Lung (tissue), 12 donors: ENCODE results near the gene TUBB4B. TPM values are rescaled to one million over a fixed set of nuclear protein-coding genes. Genes with fewer than 3 reads are reported as not detected.

Source experiments
- ATAC-seq: fragments of 200-7000 bp; cut with Tn5 transposase; one replicate; pipeline ENCODE4 v1.9.1; 2020; ENCODE audit warnings: moderate number of reproducible peaks; ENCODE audit not compliant: insufficient read depth, low FRiP score
- DNase-seq, 3 donors: peaks; one replicate each; pipeline ENCODE4 v3.0.0-alpha.2; 2013 to 2017
- H3K27ac ChIP-seq, 2 donors: one replicate each; pipeline ENCODE4 v1.5.1; 2013; ENCODE audit warnings: mild to moderate bottlenecking in 2 of 2, moderate library complexity in 2 of 2, control low read depth in 1 of 2, inconsistent platforms in 1 of 2, low read depth in 1 of 2, low read length in 1 of 2
- H3K27me3 ChIP-seq, 3 donors: one replicate each; pipeline ENCODE4 v1.5.1; 2013; ENCODE audit warnings: low read length in 2 of 3; ENCODE audit not compliant: control insufficient read depth in 3 of 3, insufficient read depth in 3 of 3
- H3K36me3 ChIP-seq, 4 donors: one replicate each; pipeline ENCODE4 v1.5.1; 2013; ENCODE audit warnings: low read length in 4 of 4, mild to moderate bottlenecking in 1 of 4, moderate library complexity in 1 of 4; ENCODE audit not compliant: control insufficient read depth in 4 of 4, insufficient read depth in 4 of 4
- H3K4me1 ChIP-seq, 5 donors: one replicate each; pipeline ENCODE4 v1.5.1; 2013; ENCODE audit warnings: low read length in 5 of 5, mild to moderate bottlenecking in 2 of 5, moderate library complexity in 1 of 5; ENCODE audit not compliant: control insufficient read depth in 5 of 5, insufficient read depth in 5 of 5
- H3K4me3 ChIP-seq: one replicate; pipeline ENCODE4 v1.5.1; 2013; ENCODE audit warnings: mild to moderate bottlenecking, control low read depth, moderate library complexity
- H3K9ac ChIP-seq, 2 donors: one replicate each; pipeline ENCODE4 v1.5.1; 2013; ENCODE audit warnings: low read length in 2 of 2, control low read depth in 1 of 2; ENCODE audit not compliant: insufficient read depth in 1 of 2
- H3K9me3 ChIP-seq, 4 donors: one replicate each; pipeline ENCODE4 v1.5.1; 2013; ENCODE audit warnings: low read length in 3 of 4, mild to moderate bottlenecking in 1 of 4, moderate library complexity in 1 of 4; ENCODE audit not compliant: control insufficient read depth in 4 of 4, insufficient read depth in 3 of 4
- CTCF ChIP-seq: IDR thresholded peaks from 2 replicates; pipeline ENCODE4 v1.5.1; 2012; ENCODE audit warnings: mild to moderate bottlenecking; ENCODE audit errors: control extremely low read depth, extremely low read depth
- whole genome bisulfite sequencing, 2 donors: extraction: QIAGEN DNeasy Blood & Tissue Kit; methylation state at CpG; one replicate each; pipeline ENCODE4 v1.1.7; 2013; 5-methylcytosine and 5-hydroxymethylcytosine counted together
- polyA plus RNA-seq, 2 donors: library from polyadenylated mRNA; stranded (reverse); fragments of 200-250 nt; gene quantifications; one replicate each; pipeline ENCODE4 v1.2.1, GENCODE V29; 2013
- total RNA-seq, 2 donors: library from RNA; depleted of rRNA in 1 of 2; stranded (reverse); fragments of >200 nt in 1 of 2; gene quantifications; one replicate each; pipeline ENCODE4 v1.2.1, GENCODE V29; 2014 to 2021
- donor health status: control.
- donor health status: control.
- donor health status: Bipolar disorder and iron deficiency.
- donor health status: healthy.
- donor health status: DM: yes; HTN: yes; CAD: no.

Gene TUBB4B
- total and polyA plus RNA-seq, 4 donors, result 163 to 505 (median 332) TPM

GRCh38 chr9:137206602-137207001 lies 34.5 kb upstream of the TUBB4B start:
- H3K4me3 ChIP-seq, result no peak overlapping the region
- ATAC-seq, result no peak
- H3K9me3 ChIP-seq, result peaks cover 0 to 2% (median 0%) of the 10 kb centered on the region in 4 donors

GRCh38 chr9:137211532-137211931 lies 29.6 kb upstream of the TUBB4B start:
- 80% methylated on average over 13 of the region's 13 CpGs for whole genome bisulfite sequencing, 2 donors
- Histone ChIP-seq H3K27ac (no peak overlapping the region), H3K27me3 (no peaks in the 10 kb centered on the region), H3K4me3 (no peak overlapping the region), H3K4me1 (peaks cover 0 to 5% (median 2%) of the 10 kb centered on the region in 5 donors), H3K36me3 (peaks cover 0 to 33% (median 6%) of the 10 kb centered on the region in 4 donors), H3K9ac (no peak overlapping the region), H3K9me3 (no peaks in the 10 kb centered on the region)
- TF ChIP-seq CTCF, result no peak
- ATAC-seq (no peak), DNase-seq (no peak)

More at GRCh38 chr9:137206602-137207001, 34.5 kb upstream of the TUBB4B start:
- peaks cover 0 to 14% (median 8%) of the 10 kb centered on the region in 4 donors for H3K36me3 ChIP-seq
- 77 to 85% methylated on average over 7 of the region's 7 CpGs for WGBS, 2 donors
- no peak for DNase-seq
- no peak overlapping the region for H3K27ac ChIP-seq
- H3K9ac ChIP-seq, result no peak overlapping the region
- H3K4me1 ChIP-seq, result peaks cover 3 to 26% (median 23%) of the 10 kb centered on the region in 5 donors
- H3K27me3 ChIP-seq, result no peaks in the 10 kb centered on the region
- TF ChIP-seq CTCF, result no peak

- Histone ChIP-seq H3K36me3 (peaks cover 0 to 32% (median 6%) of the 10 kb centered on the region in 4 donors), H3K27me3 (no peaks in the 10 kb centered on the region), H3K9ac (no peak overlapping the region), H3K27ac (no peak overlapping the region), H3K4me1 (peaks cover 0 to 3% (median 0%) of the 10 kb centered on the region in 5 donors), H3K4me3 (no peak overlapping the region), H3K9me3 (no peaks in the 10 kb centered on the region)
- no peak for TF ChIP-seq CTCF
- WGBS, 2 donors, result 88 to 89% methylated on average over 21 of the region's 21 CpGs
- DNase-seq (no peak), ATAC-seq (no peak)
These were observed 28.6 kb upstream of the TUBB4B start for GRCh38 chr9:137212520-137212919.
